ENCODE measurements around the gene GPX6.
"Not testable (repeated sequence)": the region's sequence is repeated elsewhere in the genome, so short reads cannot be mapped to it uniquely, and the experiment has no call there.

GPX6 gene

GRCh38 chr6:28525496-28526039, 10.0 kb upstream of the GPX6 start, which contains the start of gene GPX5:
Gene GPX5 (plus strand): TSS chr6:28525881. CDS start chr6:28526014, 133 bp downstream.
- no peak for DNase-seq (ENCODE audit: low read depth)

- DNase-seq (ENCODE audit: low read depth): no peak
Measured at GRCh38 chr6:28523241-28523622, 7.6 kb upstream of the GPX6 start.

DNA sequence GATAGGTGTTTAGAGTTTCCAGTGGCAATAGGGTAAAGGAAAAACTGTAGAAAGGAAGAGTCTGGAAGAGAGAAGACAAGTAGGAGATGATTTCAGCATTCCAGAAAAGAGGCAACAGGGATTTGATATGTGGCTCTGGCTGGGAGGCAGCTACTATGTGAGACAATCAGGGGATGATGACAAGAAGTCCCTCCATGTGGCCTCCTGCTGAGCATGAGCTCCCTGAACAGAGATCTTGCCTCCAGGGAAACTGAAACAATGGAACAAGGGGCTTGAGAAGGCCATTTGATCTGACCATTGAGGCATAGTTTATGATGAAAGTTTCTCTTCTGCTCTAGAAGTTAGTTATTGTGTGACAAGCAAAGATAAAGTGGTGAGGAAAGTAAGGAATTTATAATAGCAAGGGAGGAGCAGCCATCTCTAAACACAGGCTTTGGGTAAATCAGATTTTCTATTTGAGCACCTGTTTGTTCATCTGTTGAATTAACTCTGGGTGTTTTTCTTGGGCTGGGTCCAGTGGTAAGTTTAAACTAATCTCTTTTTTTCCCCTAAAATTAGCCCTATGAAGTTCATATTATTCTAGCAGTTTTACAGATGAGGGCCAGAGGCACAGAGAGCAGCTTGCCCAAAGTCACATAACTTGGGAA, 7.1 kb upstream of the GPX6 start:
- no peak for DNase-seq (ENCODE audit: low read depth)

- no peak for DNase-seq (ENCODE audit: low read depth)
Measured at GRCh38 chr6:28517964-28518363, 2.4 kb upstream of the GPX6 start.

DNA sequence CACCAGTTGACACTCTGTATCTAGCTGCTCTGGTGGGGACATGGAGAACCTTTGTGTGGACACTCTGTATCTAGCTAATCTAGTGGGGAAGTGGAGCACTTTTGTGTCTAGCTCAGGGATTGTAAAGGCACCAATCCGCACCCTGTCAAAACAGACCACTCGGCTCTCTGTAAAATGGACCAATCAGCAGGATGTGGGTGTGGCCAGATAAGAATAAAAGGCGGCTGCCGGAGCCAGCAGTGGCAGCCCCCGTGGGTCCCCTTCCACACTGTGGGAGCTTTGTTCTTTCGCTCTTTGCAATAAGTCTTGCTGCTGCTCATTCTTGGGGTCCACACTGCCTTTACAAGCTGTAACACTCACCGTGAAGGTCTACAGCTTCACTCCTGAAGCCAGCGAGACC, 3.2 kb downstream of the GPX6 start:
- DNase-seq (ENCODE audit: low read depth): not testable (repeated sequence)

GRCh38 chr6:28511628-28512300, 3.8 kb downstream of the GPX6 start:
- no peak for DNase-seq (ENCODE audit: low read depth)

DNA sequence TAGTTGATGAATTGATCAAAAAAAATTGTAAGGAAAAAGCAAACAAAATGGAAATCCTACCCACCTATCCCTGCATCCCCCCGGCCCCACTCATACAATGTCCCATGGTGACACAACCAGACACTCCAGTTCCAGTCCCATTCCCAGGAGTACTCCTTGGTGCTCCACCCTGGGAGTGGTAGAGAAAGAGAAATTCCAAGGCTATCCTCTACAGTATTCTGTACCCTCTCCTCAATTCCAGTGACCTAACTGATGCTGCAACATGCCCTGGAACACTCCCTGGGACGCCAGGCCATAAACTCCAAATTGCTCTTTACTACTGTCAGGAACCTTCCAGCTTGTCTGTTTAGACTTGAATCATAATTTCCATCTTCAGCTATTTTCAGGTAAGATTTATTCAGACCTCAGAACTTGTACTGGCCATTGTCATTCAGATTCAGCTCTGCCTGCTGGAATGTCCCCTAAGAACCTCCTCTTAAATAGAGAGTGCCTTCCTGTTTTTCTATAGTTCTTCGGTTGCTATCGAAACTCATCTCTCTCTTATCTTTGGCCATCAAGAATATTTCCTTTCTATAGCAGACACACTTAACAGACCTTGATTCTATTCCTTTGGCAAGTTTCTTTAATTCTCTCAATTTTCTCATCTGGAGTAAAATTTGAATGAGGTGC, 8.7 kb downstream of the GPX6 start:
- DNase-seq (ENCODE audit: low read depth): no peak

DNA sequence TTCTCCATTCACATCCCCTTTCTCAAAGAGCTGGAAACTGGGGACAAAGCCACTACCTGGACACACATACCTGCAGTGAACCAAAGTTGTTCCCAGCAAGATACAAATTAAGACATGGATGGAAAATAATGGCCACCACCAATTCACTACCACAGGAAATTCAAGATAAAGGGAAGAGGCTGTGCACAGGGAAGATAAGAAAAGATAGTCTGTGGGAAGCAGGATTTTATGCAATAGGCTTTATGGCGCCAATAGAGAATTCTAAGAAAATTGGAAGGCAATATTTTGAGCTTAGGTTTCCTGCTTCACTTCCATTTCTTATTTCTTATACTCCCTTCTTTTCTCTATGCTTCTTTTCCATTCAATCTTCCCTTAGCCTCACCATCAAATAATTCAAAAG, 9.9 kb downstream of the GPX6 start:
- no peak for DNase-seq (ENCODE audit: low read depth)

DNA sequence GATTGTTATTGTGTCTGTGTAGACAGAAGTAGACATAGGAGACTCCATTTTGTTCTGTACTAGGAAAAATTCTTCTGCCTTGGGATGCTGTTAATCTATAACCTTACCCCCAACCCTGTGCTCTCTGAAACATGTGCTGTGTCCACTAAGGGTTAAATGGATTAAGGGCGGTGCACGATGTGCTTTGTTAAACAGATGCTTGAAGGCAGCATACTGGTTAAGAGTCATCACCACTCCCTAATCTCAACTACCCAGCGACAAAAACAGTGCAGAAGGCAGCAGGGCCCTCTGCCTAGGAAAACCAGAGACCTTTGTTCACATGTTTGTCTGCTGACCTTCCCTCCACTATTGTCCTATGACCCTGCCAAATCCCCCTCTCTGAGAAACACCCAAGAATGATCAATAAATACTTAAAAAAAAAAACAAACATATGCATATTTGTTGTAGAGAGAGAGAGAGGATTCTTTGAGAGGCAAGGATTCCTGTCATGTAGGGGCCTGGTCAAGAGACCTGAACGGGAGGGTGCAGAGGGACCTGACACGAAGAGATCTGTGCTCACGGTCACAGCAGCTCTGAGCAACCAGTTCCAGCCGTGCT, 12.8 kb downstream of the GPX6 start:
- DNase-seq (ENCODE audit: low read depth): not testable (repeated sequence)

- DNase-seq (ENCODE audit: low read depth): not testable (repeated sequence)
Measured at GRCh38 chr6:28502136-28502535, 13.5 kb downstream of the GPX6 start.

DNA sequence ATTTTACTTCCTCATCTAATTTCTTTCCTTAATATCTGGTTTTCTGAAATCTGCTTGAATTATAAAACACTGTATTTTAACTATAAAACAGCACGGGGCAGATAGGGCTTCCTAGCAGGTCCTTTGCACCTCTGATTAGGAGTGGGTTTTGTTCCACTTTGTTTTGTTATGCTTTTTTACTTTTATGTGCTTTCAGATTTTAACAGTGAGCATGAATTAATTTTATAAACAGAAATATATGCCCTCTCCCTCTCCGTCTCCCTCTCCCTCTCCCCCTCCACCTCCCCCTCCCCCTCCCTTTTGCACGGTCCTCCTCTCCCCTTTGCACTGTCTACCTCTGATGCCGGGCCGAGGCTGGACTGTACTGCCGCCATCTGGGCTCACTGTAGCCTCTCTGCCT, 14.3 kb downstream of the GPX6 start:
- DNase-seq (ENCODE audit: low read depth): no peak

- no peak for DNase-seq (ENCODE audit: low read depth)
Measured at GRCh38 chr6:28497893-28498292, 17.7 kb downstream of the GPX6 start.

DNA sequence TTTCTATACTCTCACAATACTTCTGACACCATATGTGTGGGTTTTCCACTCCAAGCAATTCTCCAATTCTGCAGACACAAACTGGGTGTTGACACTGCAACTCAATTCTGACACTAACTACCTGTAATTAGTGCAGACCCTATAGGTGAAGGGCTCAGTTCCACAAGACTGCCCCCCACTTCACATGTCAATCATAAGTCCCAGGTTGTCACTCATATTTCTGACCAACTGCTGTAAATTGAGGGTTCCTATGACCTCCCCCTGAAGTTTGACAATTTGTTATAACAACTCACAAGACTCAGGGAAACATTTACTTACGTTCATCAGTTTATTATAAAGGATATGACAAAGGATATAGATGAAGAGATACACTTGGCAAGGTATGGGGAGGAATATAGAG, 18.3 kb downstream of the GPX6 start:
- DNase-seq (ENCODE audit: low read depth): no peak

- DNase-seq (ENCODE audit: low read depth): no peak
Measured at GRCh38 chr6:28496099-28496779, 19.4 kb downstream of the GPX6 start.

GRCh38 chr6:28491984-28492317, 23.6 kb downstream of the GPX6 start:
- no peak for DNase-seq (ENCODE audit: low read depth)

GRCh38 chr6:28490205-28490890, 25.2 kb downstream of the GPX6 start:
- DNase-seq (ENCODE audit: low read depth): no peak

DNA sequence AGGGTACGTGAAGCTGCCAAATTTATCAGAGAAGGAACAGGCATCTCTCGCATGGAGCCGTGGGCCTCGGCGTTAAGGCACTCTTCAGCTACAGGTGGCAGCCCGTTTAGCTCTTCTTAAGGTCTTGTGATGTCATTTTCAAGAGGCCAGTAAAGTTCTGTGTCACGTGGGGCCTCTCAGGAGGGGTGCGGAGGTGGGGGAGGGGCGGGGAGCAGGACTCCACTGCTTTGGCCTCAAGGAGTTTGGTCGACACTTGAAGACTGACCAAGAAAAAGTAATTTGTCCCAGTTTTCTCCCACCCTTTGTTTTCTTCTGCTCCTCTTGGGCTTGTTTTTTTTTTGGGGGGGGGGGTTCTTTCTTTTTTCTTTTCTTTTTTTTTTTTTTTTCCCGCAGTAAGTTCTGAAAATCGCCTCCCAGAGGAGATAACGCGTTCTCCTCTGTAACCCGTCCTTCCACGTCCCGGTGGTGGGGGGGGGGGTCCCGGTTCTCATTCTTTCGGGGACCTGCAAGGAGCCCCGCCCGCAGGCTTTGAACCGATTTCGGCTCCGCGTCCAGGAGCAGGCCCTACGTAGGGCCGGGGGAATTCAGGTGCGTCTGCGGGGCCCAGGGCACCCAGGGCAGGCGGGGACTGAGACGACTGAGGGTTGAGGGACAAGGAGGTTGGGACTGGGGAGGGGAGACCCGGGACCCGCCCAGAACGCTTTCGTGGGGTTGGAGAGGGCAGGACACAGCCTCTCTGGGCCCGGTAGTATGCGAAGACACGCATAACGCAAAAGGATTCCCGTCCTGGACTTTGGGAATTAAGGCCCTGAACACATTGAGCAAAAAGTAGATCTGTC, 26.0 kb downstream of the GPX6 start:
- peak; percentile 39 for DNase-seq (ENCODE audit: low read depth)

GRCh38 chr6:28488916-28489365, 26.7 kb downstream of the GPX6 start:
- DNase-seq (ENCODE audit: low read depth): peak; percentile 24

DNA sequence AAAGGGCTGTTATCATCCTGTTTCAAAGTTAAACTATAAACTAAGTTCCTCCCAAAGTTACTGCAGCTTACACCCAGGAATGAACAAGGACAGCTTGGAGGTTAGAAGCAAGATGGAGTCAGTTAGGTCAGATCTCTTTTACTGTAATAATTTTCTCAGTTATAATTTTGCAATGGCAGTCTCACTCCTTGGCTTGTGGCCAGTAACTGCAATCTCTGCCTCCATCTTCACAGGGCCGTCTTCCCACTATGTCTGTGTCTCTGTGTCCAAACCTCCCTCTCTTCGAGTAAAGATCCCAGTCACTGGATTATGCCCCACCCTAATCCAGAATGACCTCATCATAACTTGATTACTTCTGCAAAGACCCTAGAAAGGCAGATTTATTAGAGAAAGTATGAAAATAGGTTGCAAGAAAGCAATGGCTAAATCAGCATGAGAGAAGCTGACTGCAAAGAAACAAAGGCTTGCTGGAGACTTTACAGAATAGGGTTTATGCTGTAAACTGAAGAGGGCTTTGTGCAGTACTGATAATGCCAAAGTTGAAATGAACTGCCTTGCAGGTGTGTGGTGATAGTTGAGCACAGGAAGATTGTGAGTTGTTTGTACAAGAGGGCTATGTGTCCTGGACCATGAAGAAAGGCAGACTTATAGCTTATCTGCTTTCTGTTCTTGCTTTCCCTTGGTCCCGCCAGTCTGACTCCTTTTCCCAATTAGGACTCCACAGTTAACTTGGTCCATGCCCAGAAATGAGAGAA, 28.4 kb downstream of the GPX6 start:
- no peak for DNase-seq (ENCODE audit: low read depth)

- no peak for DNase-seq (ENCODE audit: low read depth)
Measured at GRCh38 chr6:28486533-28486932, 29.1 kb downstream of the GPX6 start.

All from stromal cell of bone marrow (primary cell).